Measurements from ENCODE around the gene FGG. TPM values are rescaled to one million over a fixed set of nuclear protein-coding genes. Genes with fewer than 3 reads are reported as not detected.

FGG gene
- total and polyA plus RNA-seq, 2 donors from 2014 or later, result 1.8 to 2.8 TPM

DNA sequence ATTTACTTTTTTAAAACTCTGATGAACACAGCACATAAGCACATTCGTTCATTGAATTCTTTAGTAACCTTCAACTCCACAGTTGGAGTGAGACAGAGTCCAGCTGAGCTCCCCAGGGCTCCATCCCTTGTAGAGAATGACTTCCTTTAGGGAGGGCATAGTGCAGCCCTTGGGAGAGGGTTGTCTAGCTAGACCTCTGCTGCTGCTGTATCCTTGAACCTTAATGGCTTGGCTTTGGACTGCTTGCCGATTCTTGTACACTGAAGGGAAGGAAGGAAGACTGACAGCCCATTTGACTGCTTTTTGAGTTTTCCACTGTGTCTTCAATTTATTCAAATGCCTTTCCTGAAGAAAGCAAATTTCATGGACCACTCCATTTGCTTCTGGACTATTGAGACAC, 19.4 kb upstream of the FGG start:
- H3K4me1 ChIP-seq (ENCODE audit: control insufficient read depth in 2 of 3, insufficient read depth in 2 of 3, low read depth in 1 of 3, low read length in 3 of 3), result no peaks in the 10 kb centered on the region
- no peak overlapping the region for H3K9ac ChIP-seq (ENCODE audit: low read length in 3 of 3)
- no peak overlapping the region for H3K4me3 ChIP-seq (ENCODE audit: low read length in 3 of 3)
- H3K27me3 ChIP-seq (ENCODE audit: control insufficient read depth, insufficient read depth, low read length), result no peaks in the 10 kb centered on the region
- H3K36me3 ChIP-seq (ENCODE audit: control insufficient read depth in 2 of 3, insufficient read depth in 3 of 3, low read length in 3 of 3), result no peaks in the 10 kb centered on the region
- no peak overlapping the region for H3K27ac ChIP-seq (ENCODE audit: low read depth in 2 of 2, low read length in 2 of 2)
- H3K9me3 ChIP-seq (ENCODE audit: control insufficient read depth in 2 of 3, insufficient read depth in 1 of 3, low read length in 3 of 3), result no peaks in the 10 kb centered on the region
- FAIRE-seq (no peak), DNase-seq (no peak)
- intact Hi-C loops (cut with DNase I), result no loop called here
- TF ChIP-seq, protein P1, sequence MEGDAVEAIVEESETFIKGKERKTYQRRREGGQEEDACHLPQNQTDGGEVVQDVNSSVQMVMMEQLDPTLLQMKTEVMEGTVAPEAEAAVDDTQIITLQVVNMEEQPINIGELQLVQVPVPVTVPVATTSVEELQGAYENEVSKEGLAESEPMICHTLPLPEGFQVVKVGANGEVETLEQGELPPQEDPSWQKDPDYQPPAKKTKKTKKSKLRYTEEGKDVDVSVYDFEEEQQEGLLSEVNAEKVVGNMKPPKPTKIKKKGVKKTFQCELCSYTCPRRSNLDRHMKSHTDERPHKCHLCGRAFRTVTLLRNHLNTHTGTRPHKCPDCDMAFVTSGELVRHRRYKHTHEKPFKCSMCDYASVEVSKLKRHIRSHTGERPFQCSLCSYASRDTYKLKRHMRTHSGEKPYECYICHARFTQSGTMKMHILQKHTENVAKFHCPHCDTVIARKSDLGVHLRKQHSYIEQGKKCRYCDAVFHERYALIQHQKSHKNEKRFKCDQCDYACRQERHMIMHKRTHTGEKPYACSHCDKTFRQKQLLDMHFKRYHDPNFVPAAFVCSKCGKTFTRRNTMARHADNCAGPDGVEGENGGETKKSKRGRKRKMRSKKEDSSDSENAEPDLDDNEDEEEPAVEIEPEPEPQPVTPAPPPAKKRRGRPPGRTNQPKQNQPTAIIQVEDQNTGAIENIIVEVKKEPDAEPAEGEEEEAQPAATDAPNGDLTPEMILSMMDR (IDR thresholded peaks at IDR 0.05; ENCODE audit: borderline replicate concordance, extremely low read depth, insufficient read depth), result no peak

DNA sequence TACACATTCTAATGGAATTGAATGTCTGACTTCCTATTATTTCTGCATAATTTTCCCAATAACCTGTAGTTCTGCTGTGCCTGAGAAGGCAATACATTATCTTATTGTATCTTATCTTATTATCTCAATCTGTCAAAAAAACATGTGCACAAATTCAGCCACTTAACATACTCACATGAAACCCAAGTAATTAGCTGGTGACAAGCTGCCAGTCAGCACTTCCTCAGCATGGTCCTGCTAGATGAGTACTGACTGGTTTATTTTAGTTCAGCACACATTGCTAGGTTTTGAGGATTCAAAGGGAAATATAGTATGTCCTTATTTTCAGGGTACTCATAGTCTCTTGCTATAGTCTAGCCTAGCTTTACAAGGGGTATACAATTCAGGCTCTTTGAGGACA, 17.9 kb upstream of the FGG start:
- Histone ChIP-seq H3K4me1 (ENCODE audit: control insufficient read depth in 2 of 3, insufficient read depth in 2 of 3, low read depth in 1 of 3, low read length in 3 of 3) (no peaks in the 10 kb centered on the region), H3K9ac (ENCODE audit: low read length in 3 of 3) (no peak overlapping the region), H3K36me3 (ENCODE audit: control insufficient read depth in 2 of 3, insufficient read depth in 3 of 3, low read length in 3 of 3) (no peaks in the 10 kb centered on the region), H3K4me3 (ENCODE audit: low read length in 3 of 3) (no peak overlapping the region), H3K27ac (ENCODE audit: low read depth in 2 of 2, low read length in 2 of 2) (no peak overlapping the region), H3K27me3 (ENCODE audit: control insufficient read depth, insufficient read depth, low read length) (no peaks in the 10 kb centered on the region), H3K9me3 (ENCODE audit: control insufficient read depth in 2 of 3, insufficient read depth in 1 of 3, low read length in 3 of 3) (no peaks in the 10 kb centered on the region)
- intact Hi-C loops (cut with DNase I), result no loop called here
- TF ChIP-seq, protein P1 (IDR thresholded peaks at IDR 0.05; ENCODE audit: borderline replicate concordance, extremely low read depth, insufficient read depth), result no peak
- DNase-seq, result no peak
- no peak for FAIRE-seq

DNA sequence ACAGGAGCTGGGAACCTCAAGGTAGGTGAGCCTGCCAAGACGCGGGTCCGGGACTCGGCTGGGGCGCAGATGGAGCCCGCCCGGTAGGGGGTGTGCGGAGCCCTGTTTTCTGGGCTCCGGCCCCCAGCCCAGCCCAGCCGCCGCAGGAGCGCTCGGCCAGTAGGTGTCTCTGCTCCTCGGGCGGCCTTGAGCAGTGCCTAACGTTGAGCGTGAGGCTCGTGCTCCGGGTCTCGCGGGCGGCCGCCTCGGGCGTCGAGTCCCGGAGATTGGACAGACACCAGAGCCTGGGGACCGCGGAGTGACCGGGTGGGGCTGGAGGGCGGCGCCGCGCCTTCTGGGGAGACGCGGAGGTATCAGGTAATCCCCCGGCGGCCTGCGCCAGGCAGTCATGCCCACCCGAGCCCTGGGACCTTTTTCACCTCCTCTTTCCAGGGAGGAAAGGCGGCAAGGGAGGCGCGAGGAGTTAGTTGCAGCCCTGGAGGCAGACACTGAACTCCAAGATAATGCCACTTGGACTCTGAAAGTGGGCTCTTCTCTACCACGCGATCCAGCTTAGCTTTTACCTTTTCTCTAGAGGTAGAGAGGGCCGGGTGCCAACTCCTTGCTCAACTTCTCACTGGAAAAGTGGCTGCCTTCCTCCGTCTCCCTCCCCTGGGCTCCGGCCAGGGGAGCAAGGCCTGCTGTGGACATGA, 14.5 kb upstream of the FGG start:
- no peak overlapping the region for H3K27ac ChIP-seq (ENCODE audit: low read depth in 2 of 2, low read length in 2 of 2)
- H3K4me1 ChIP-seq (ENCODE audit: control insufficient read depth in 2 of 3, insufficient read depth in 2 of 3, low read depth in 1 of 3, low read length in 3 of 3), result no peaks in the 10 kb centered on the region
- DNase-seq (peak; percentile 78 to 88 (median 83)), FAIRE-seq (no peak)
- no peak overlapping the region for H3K9ac ChIP-seq (ENCODE audit: low read length in 3 of 3)
- intact Hi-C loops (cut with DNase I), result loop anchor here (10.0 kb wide), 1 partner anchor 72 kb away; the partner anchor contains the start of gene PLRG1
- peak overlapping the region in 2 of 3 donors; percentile 40 to 57 for H3K4me3 ChIP-seq (ENCODE audit: low read length in 3 of 3)
- TF ChIP-seq, protein P1 (IDR thresholded peaks at IDR 0.05; ENCODE audit: borderline replicate concordance, extremely low read depth, insufficient read depth), result peak; percentile 31
- no peaks in the 10 kb centered on the region for H3K36me3 ChIP-seq (ENCODE audit: control insufficient read depth in 2 of 3, insufficient read depth in 3 of 3, low read length in 3 of 3)
- H3K9me3 ChIP-seq (ENCODE audit: control insufficient read depth in 2 of 3, insufficient read depth in 1 of 3, low read length in 3 of 3), result no peaks in the 10 kb centered on the region
- no peaks in the 10 kb centered on the region for H3K27me3 ChIP-seq (ENCODE audit: control insufficient read depth, insufficient read depth, low read length)

Data from kidney (tissue), 14 donors.